PC-9 (cell line): ENCODE data around the gene ASB16. TPM values are rescaled to one million over a fixed set of nuclear protein-coding genes. Genes with fewer than 3 reads are reported as not detected.
"Not testable (repeated sequence)": the region's sequence is repeated elsewhere in the genome, so short reads cannot be mapped to it uniquely, and the experiment has no call there.

Experiments used
- BruUV-seq: library from RNA; stranded (reverse); fragments of 400-500 nt; replicated peaks from 2 replicates; lab custom pipeline; 2021; lab: Mats Ljungman, UMichigan
- CTCF ChIA-PET: fragments of 300-600 bp; sonication (Branson Sonifier 250); formaldehyde crosslinking; loops from one replicate; lab custom pipeline; 2022; ENCODE audit warnings: antibody characterized with exemption; lab: Charles Lee
- POLR2A ChIA-PET: fragments of 300-600 bp; sonication (Branson Sonifier 250); formaldehyde crosslinking; loops from one replicate; lab custom pipeline; 2022; ENCODE audit warnings: antibody characterized with exemption; ENCODE audit not compliant: unreplicated experiment; lab: Charles Lee
- DNase-seq, 2 experiments: peaks; one replicate each; pipeline versions ENCODE4 v3.0.0 to v3.0.0-alpha.2; 2015 to 2022; ENCODE audit warnings: mixed read lengths in 1 of 2
- H2AFZ ChIP-seq: fragments of 200-600 bp; sonication (generic); 2 replicates; pipeline ENCODE4 v1.8.1; 2017; ENCODE audit warnings: antibody characterized with exemption
- H3F3A ChIP-seq: fragments of 200-600 bp; sonication (generic); 2 replicates; pipeline ENCODE4 v1.8.1; 2017; ENCODE audit warnings: antibody characterized with exemption, mild to moderate bottlenecking, low read depth; ENCODE audit not compliant: insufficient read depth
- H3K27ac ChIP-seq: fragments of 200-600 bp; sonication (generic); 2 replicates; pipeline ENCODE4 v1.6.1; 2016; ENCODE audit warnings: mixed run types
- H3K27me3 ChIP-seq: fragments of 200-600 bp; sonication (generic); 2 replicates; pipeline ENCODE4 v1.6.1; 2016; ENCODE audit warnings: low read depth, mixed run types; ENCODE audit not compliant: insufficient read depth
- H3K36me3 ChIP-seq: fragments of 200-600 bp; sonication (generic); 2 replicates; pipeline ENCODE4 v1.6.1; 2016; ENCODE audit warnings: low read depth, mixed run types
- H3K4me1 ChIP-seq: fragments of 200-600 bp; sonication (generic); replicated peaks from 2 replicates; pipeline ENCODE4 v1.6.1; 2016; ENCODE audit warnings: mixed run types; ENCODE audit not compliant: insufficient read depth
- H3K4me2 ChIP-seq: fragments of 200-600 bp; sonication (generic); 2 replicates; pipeline ENCODE4 v1.6.1; 2017; ENCODE audit warnings: mixed run types
- H3K4me3 ChIP-seq: fragments of 200-600 bp; sonication (generic); 2 replicates; pipeline ENCODE4 v1.6.1; 2016; ENCODE audit warnings: mixed run types
- H3K79me2 ChIP-seq: fragments of 200-600 bp; sonication (generic); 2 replicates; pipeline ENCODE4 v1.6.1; 2017; ENCODE audit warnings: low read depth, mixed run types
- H3K9me2 ChIP-seq: fragments of 200-600 bp; sonication (generic); 2 replicates; pipeline ENCODE4 v1.8.1; 2017; ENCODE audit warnings: mild to moderate bottlenecking; ENCODE audit not compliant: insufficient read depth
- H3K9me3 ChIP-seq: fragments of 200-600 bp; sonication (generic); 2 replicates; pipeline ENCODE4 v1.8.1; 2016; ENCODE audit warnings: low read depth; ENCODE audit not compliant: insufficient read depth
- H4K20me1 ChIP-seq: fragments of 200-600 bp; sonication (generic); 2 replicates; pipeline ENCODE4 v1.8.1; 2017; ENCODE audit not compliant: insufficient read depth
- CTCF ChIP-seq: fragments of 200-600 bp; sonication (generic); conservative IDR thresholded peaks from 2 replicates; pipeline ENCODE4 v1.6.1; 2017; ENCODE audit warnings: mixed run types, antibody characterized with exemption, mild to moderate bottlenecking, moderate library complexity
- EZH2 ChIP-seq: fragments of 200-600 bp; sonication (generic); IDR thresholded peaks from 2 replicates; pipeline ENCODE4 v1.8.0; 2017; ENCODE audit warnings: antibody characterized with exemption, low read depth
- intact Hi-C: fragments of 100-400 bp; cut with micrococcal nuclease; formaldehyde crosslinking; loops from one replicate; pipeline ENCODE4 v1.10.0; 2022; ENCODE audit not compliant: unreplicated experiment
- total RNA-seq: library from RNA; stranded (reverse); gene quantifications from 2 replicates; pipeline ENCODE4 v1.2.3, GENCODE V29; 2021

Gene ASB16
- total RNA-seq, 1 experiment from 2014 or later, result not detected

DNA sequence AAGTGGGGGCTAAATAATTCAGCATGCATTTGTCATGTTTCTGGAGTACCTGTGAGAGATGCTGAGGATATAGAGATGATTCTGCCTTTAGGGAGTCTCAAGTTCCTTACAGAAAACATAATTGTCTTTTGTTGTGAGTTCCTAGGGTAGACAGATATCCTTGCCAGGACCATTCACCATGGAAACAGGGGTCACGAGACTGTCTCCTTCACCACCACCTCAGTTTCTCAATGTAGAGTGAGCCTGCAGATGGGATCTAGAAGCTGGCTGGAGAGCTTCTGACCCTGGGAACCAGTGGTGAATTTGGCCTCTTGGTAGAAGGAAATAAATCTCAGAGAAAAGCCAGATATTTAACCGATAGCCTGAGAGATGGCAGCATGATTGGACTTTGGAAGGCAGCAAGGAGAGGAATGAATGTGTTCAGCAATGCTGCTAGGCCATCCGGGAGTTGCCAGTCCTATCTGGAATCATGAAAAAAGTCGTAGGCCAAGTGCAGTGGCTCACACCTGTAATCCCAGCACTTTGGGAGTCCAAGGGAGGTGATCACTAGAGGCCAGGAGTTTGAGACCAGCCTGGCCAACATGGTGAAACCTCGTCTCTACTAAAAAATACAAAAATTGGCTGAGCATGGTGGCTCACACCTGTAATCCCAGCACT, 39.7 kb upstream of the ASB16 start:
- peaks cover 14% of the 10 kb centered on the region; the same call in 1 of the 2 replicates for H3F3A ChIP-seq
- BruUV-seq, result no TSS peak
- ChIA-PET CTCF (no interaction called here), POLR2A (no interaction called here)
- H3K4me3 ChIP-seq, result no peak overlapping the region
- H2AFZ ChIP-seq, result no peak overlapping the region
- H3K9me2 ChIP-seq, result no peaks in the 10 kb centered on the region
- no peaks in the 10 kb centered on the region for H3K79me2 ChIP-seq
- intact Hi-C loops, result no loop called here
- no peak overlapping the region for H3K27ac ChIP-seq
- no peaks in the 10 kb centered on the region for H3K27me3 ChIP-seq
- H3K36me3 ChIP-seq, result no peaks in the 10 kb centered on the region
- no peaks in the 10 kb centered on the region for H4K20me1 ChIP-seq
- H3K4me1 ChIP-seq, result peaks cover 19% of the 10 kb centered on the region
- H3K9me3 ChIP-seq, result no peaks in the 10 kb centered on the region
- DNase-seq, result no peak
- H3K4me2 ChIP-seq, result no peak overlapping the region
- TF ChIP-seq CTCF, result no peak
- TF ChIP-seq EZH2, result no peak

GRCh38 chr17:44131372-44131771, 39.1 kb upstream of the ASB16 start:
- POLR2A ChIA-PET, H3K27ac ChIP-seq, H3K9me3 ChIP-seq, H4K20me1 ChIP-seq, H3K79me2 ChIP-seq, H3K27me3 ChIP-seq, H3K4me2 ChIP-seq, H3K36me3 ChIP-seq, BruUV-seq, H2AFZ ChIP-seq, intact Hi-C loops, DNase-seq, H3K9me2 ChIP-seq, H3K4me3 ChIP-seq: not testable (repeated sequence)
- H3K4me1 ChIP-seq, result peaks cover 19% of the 10 kb centered on the region
- CTCF ChIA-PET, result interaction anchor here (0.7 kb wide), 1 partner anchor 66 kb away, joined by 8 read pairs; no protein-coding TSS in a partner anchor
- H3F3A ChIP-seq, result peaks cover 14% of the 10 kb centered on the region; the same call in 1 of the 2 replicates

DNA sequence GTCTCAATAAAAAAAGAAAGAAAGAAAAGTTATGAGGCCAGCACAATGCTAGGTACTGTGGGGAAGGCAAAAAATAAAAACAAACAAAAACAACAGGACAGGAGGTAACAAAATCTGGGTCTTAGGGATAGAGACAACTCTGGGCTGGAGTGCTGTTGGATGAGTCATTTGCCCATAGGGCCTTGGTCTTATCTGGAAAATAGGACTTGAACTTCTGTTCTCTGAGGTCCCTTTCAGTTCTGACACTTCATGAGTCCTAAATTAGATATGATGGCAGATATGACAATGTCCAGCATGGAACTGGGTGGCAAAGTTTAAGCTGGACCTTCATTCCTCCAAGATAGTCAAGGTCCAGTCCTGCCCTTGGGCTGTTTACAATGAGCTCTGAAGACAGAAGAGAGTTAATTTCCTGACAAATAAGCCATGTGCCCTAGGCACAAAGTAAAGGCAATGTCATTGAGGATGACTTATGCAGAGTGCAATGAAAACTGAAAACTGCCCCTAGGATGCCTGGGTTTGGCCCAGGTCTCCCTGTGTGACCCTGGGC, 38.2 kb upstream of the ASB16 start:
- no peak overlapping the region for H2AFZ ChIP-seq
- peak overlapping the region; percentile 14; the same call in 1 of the 2 replicates for H3K4me2 ChIP-seq
- no peaks in the 10 kb centered on the region for H3K27me3 ChIP-seq
- POLR2A ChIA-PET, result interaction anchor here (0.5 to 0.6 kb wide), 2 partner anchors 82 to 313 kb away, joined by 3 read pairs; no protein-coding TSS in a partner anchor
- TF ChIP-seq EZH2, result no peak
- no peak for TF ChIP-seq CTCF
- peaks cover 22% of the 10 kb centered on the region for H3K4me1 ChIP-seq
- H3K27ac ChIP-seq, result peak overlapping the region; percentile 46; the same call in 1 of the 2 replicates
- no TSS peak for BruUV-seq
- peak in 1 of 2 experiments; percentile 75 for DNase-seq
- intact Hi-C loops, result no loop called here
- no peaks in the 10 kb centered on the region for H3K79me2 ChIP-seq
- H3K9me2 ChIP-seq, result no peaks in the 10 kb centered on the region
- no peak overlapping the region for H3K4me3 ChIP-seq
- peaks cover 23% of the 10 kb centered on the region; the same call in 1 of the 2 replicates for H3F3A ChIP-seq
- H3K36me3 ChIP-seq, result no peaks in the 10 kb centered on the region
- H4K20me1 ChIP-seq, result no peaks in the 10 kb centered on the region
- no peaks in the 10 kb centered on the region for H3K9me3 ChIP-seq
- CTCF ChIA-PET, result no interaction called here
